Panc1 (cell line): Measurements from ENCODE around the gene FBXO3. TPM values are rescaled to one million over a fixed set of nuclear protein-coding genes. Genes with fewer than 3 reads are reported as not detected.

ENCODE experiments used
- ATAC-seq: fragments of 200-7000 bp; cut with Tn5 transposase; 2 replicates; pipeline ENCODE4 v1.9.1; 2020; ENCODE audit warnings: mild to moderate bottlenecking, moderate library complexity
- BruUV-seq: library from RNA; stranded (reverse); fragments of 400-500 nt; replicated peaks from 2 replicates; lab custom pipeline; 2021; lab: Mats Ljungman, UMichigan
- CTCF ChIA-PET: fragments of 300-600 bp; sonication (Branson Sonifier 250); formaldehyde crosslinking; loops from one replicate; lab custom pipeline; 2022; ENCODE audit warnings: antibody characterized with exemption; lab: Charles Lee
- POLR2A ChIA-PET: fragments of 300-600 bp; sonication (Branson Sonifier 250); formaldehyde crosslinking; loops from one replicate; lab custom pipeline; 2022; ENCODE audit warnings: antibody characterized with exemption; lab: Charles Lee
- DNase-seq: peaks from one replicate; pipeline ENCODE4 v3.0.0-alpha.2; 2010; ENCODE audit warnings: low read depth, low spot score
- H3K27ac ChIP-seq: 2 replicates; pipeline ENCODE4 v1.5.1; 2011; ENCODE audit warnings: mild to moderate bottlenecking, low read length, inconsistent platforms
- H3K27me3 ChIP-seq: fragments of 200-500 bp; sonication (Bioruptor generic); 2 replicates; pipeline ENCODE4 v1.6.0; 2014; ENCODE audit warnings: low read length, inconsistent platforms; ENCODE audit not compliant: control insufficient read depth, insufficient read depth
- H3K36me3 ChIP-seq: fragments of 200-500 bp; sonication (Bioruptor generic); 2 replicates; pipeline ENCODE4 v1.5.1; 2014; ENCODE audit warnings: inconsistent platforms, mild to moderate bottlenecking, low read length, moderate library complexity; ENCODE audit not compliant: control insufficient read depth, insufficient read depth
- H3K4me1 ChIP-seq: 2 replicates; pipeline ENCODE4 v1.5.1; 2011; ENCODE audit warnings: inconsistent platforms, mild to moderate bottlenecking, low read length, moderate library complexity; ENCODE audit not compliant: control insufficient read depth, insufficient read depth
- H3K4me3 ChIP-seq, 2 experiments: 2 replicates each; pipeline ENCODE4 v1.5.1; 2011 to 2012; ENCODE audit warnings: low read depth in 2 of 2, low read length in 2 of 2, mild to moderate bottlenecking in 2 of 2, inconsistent platforms in 1 of 2, moderate library complexity in 1 of 2
- H3K9me3 ChIP-seq: fragments of 200-500 bp; sonication (Bioruptor generic); 2 replicates; pipeline ENCODE4 v1.5.1; 2014; ENCODE audit warnings: low read depth, mild to moderate bottlenecking, inconsistent platforms, low read length, moderate library complexity; ENCODE audit not compliant: control insufficient read depth, insufficient read depth
- CTCF ChIP-seq: fragments of 450-650 bp; IDR thresholded peaks from 2 replicates; pipeline ENCODE4 v1.5.1; 2017; ENCODE audit warnings: mild to moderate bottlenecking
- POLR2AphosphoS5 ChIP-seq: IDR thresholded peaks from 2 replicates; pipeline ENCODE4 v1.6.1; 2012; ENCODE audit warnings: mild to moderate bottlenecking, low read depth, low read length, moderate library complexity
- SIN3A ChIP-seq: IDR thresholded peaks from 2 replicates; pipeline ENCODE4 v1.6.1; 2012; ENCODE audit warnings: low read depth, mild to moderate bottlenecking, low read length, moderate library complexity, borderline replicate concordance; ENCODE audit not compliant: insufficient read depth
- TCF7L2 ChIP-seq: IDR thresholded peaks from 2 replicates; pipeline ENCODE4 v1.6.1; 2011; ENCODE audit warnings: mild to moderate bottlenecking, low read depth, low read length, inconsistent platforms
- in situ Hi-C: cut with HindIII; loops from 2 replicates; pipeline ENCODE4 v1.10.0; 2016; ENCODE audit warnings: low sequenced_read_pairs, low pct_unique_long_range_greater_than_20kb
- intact Hi-C: fragments of 100-400 bp; cut with micrococcal nuclease; formaldehyde crosslinking; loops from one replicate; pipeline ENCODE4 v1.10.0; 2022; ENCODE audit not compliant: unreplicated experiment
- total RNA-seq: library from RNA; stranded (reverse); gene quantifications from one replicate; pipeline ENCODE4 v1.2.1, GENCODE V29; 2021; ENCODE audit not compliant: unreplicated experiment
- TF ChIP-seq, protein P1 (sequence below), 2 experiments: IDR thresholded peaks; 2 replicates each; pipeline ENCODE4 v1.6.1; 2011 to 2012; ENCODE audit warnings: low read depth in 2 of 2, control low read depth in 1 of 2, low read length in 1 of 2, mild to moderate bottlenecking in 1 of 2, moderate library complexity in 1 of 2; ENCODE audit not compliant: insufficient read depth in 1 of 2

The FBXO3 gene
- total RNA-seq, 1 experiment from 2014 or later, result 22.3 TPM

GRCh38 chr11:33743291-33743690 is 31.0 kb downstream of the FBXO3 start:
- no peaks in the 10 kb centered on the region for H3K9me3 ChIP-seq
- in situ Hi-C loops (no loop called here), intact Hi-C loops (loop anchor here (5.0 kb wide), 1 partner anchor 381 kb away; no protein-coding TSS in a partner anchor)
- BruUV-seq, result no TSS peak
- no peak for DNase-seq
- ChIA-PET POLR2A (no interaction called here), CTCF (interaction anchor here (0.5 to 1.6 kb wide), 5 partner anchors 9 to 199 kb away, joined by 3 to 12 read pairs (median 3); no protein-coding TSS in a partner anchor)
- H3K27me3 ChIP-seq, result no peaks in the 10 kb centered on the region
- H3K36me3 ChIP-seq, result no peaks in the 10 kb centered on the region; the same call in 1 of the 2 replicates
- H3K4me1 ChIP-seq, result peaks cover 6% of the 10 kb centered on the region
- H3K27ac ChIP-seq, result no peak overlapping the region
- TF ChIP-seq TCF7L2 (no peak), SIN3A (no peak), CTCF (no peak), POLR2AphosphoS5 (no peak)
- TF ChIP-seq, protein P1, sequence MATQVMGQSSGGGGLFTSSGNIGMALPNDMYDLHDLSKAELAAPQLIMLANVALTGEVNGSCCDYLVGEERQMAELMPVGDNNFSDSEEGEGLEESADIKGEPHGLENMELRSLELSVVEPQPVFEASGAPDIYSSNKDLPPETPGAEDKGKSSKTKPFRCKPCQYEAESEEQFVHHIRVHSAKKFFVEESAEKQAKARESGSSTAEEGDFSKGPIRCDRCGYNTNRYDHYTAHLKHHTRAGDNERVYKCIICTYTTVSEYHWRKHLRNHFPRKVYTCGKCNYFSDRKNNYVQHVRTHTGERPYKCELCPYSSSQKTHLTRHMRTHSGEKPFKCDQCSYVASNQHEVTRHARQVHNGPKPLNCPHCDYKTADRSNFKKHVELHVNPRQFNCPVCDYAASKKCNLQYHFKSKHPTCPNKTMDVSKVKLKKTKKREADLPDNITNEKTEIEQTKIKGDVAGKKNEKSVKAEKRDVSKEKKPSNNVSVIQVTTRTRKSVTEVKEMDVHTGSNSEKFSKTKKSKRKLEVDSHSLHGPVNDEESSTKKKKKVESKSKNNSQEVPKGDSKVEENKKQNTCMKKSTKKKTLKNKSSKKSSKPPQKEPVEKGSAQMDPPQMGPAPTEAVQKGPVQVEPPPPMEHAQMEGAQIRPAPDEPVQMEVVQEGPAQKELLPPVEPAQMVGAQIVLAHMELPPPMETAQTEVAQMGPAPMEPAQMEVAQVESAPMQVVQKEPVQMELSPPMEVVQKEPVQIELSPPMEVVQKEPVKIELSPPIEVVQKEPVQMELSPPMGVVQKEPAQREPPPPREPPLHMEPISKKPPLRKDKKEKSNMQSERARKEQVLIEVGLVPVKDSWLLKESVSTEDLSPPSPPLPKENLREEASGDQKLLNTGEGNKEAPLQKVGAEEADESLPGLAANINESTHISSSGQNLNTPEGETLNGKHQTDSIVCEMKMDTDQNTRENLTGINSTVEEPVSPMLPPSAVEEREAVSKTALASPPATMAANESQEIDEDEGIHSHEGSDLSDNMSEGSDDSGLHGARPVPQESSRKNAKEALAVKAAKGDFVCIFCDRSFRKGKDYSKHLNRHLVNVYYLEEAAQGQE (IDR thresholded peaks at IDR 0.05; ENCODE audit: insufficient read depth in 1 of 2, low read depth in 2 of 2, low read length in 1 of 2), result no peak
- H3K4me3 ChIP-seq, result no peak overlapping the region
- ATAC-seq, result no peak

DNA sequence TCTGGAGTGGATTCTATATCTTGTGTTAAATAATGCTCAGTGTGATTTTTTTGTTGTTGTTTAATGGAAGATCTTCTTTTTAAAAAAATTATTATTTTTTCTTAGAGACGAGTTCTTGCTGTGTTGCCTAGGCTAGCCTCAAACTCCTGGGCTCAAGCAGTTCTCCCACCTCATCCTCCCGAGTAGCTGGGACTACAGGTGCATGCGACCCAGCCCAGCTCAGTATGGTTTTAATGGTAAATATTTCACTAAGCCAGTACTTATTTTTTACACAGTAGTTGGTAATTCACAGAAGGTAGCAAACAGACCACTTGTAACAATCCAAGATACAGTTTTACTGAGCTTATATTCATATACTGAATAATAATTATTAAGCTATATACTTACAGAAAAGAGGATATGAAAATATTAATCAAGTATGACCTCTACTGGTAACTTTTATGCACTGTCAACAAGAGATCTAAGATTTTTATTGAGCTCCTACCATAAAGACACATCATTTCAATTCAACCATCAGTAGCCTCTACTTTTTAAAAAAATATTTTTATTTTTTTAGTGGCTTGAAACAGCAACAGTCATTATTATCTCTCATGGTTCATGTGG is 32.0 kb downstream of the FBXO3 start:
- Histone ChIP-seq H3K27ac (peak overlapping the region; percentile 32; the same call in 1 of the 2 replicates), H3K4me3 (no peak overlapping the region), H3K36me3 (no peaks in the 10 kb centered on the region; the same call in 1 of the 2 replicates), H3K9me3 (no peaks in the 10 kb centered on the region), H3K27me3 (no peaks in the 10 kb centered on the region), H3K4me1 (peaks cover 15% of the 10 kb centered on the region)
- no TSS peak for BruUV-seq
- ATAC-seq, result peak; percentile 82
- ChIA-PET CTCF (interaction anchor here (0.6 to 1.6 kb wide), 15 partner anchors 8 to 381 kb away, joined by 3 to 18 read pairs (median 3); partner anchors contain the start of gene C11orf91), POLR2A (no interaction called here)
- no peak for DNase-seq
- TF ChIP-seq CTCF (peak; percentile 65), SIN3A (no peak), POLR2AphosphoS5 (no peak)
- in situ Hi-C loops, result no loop called here
- intact Hi-C loops, result loop anchor here (5.0 kb wide), 1 partner anchor 380 kb away; no protein-coding TSS in a partner anchor
